WERI-Rb-1 (cell line): ENCODE measurements around the gene TLE2.

Source experiments
- DNase-seq: peaks from one replicate; pipeline ENCODE4 v3.0.0-alpha.2; 2020
- H3K27ac ChIP-seq: fragments of 250-450 bp; sonication (Bioruptor Pico); 2 replicates; pipeline ENCODE4 v1.5.1; 2020; ENCODE audit warnings: mild to moderate bottlenecking, moderate library complexity
- H3K27me3 ChIP-seq: fragments of 250-450 bp; sonication (Bioruptor Pico); 2 replicates; pipeline ENCODE4 v1.5.1; 2021; ENCODE audit warnings: mild to moderate bottlenecking, low read depth, moderate library complexity; ENCODE audit not compliant: insufficient read depth, severe bottlenecking
- H3K36me3 ChIP-seq: fragments of 250-450 bp; sonication (Bioruptor Pico); 2 replicates; pipeline ENCODE4 v1.5.1; 2020; ENCODE audit warnings: mild to moderate bottlenecking, moderate library complexity
- H3K4me3 ChIP-seq: 2 replicates; pipeline ENCODE4 v1.5.1; 2011; ENCODE audit warnings: low read depth, mild to moderate bottlenecking, control low read depth, low read length
- H3K9me3 ChIP-seq: fragments of 250-450 bp; sonication (Bioruptor Pico); 2 replicates; pipeline ENCODE4 v1.5.1; 2021; ENCODE audit warnings: mild to moderate bottlenecking, moderate library complexity; ENCODE audit not compliant: severe bottlenecking
- TF ChIP-seq, protein P1 (sequence below): IDR thresholded peaks from 2 replicates; pipeline ENCODE4 v1.5.1; 2011; ENCODE audit warnings: low read depth, mild to moderate bottlenecking, control low read depth, inconsistent platforms, low read length

TLE2 gene

GRCh38 chr19:2987797-2988196 is 41.3 kb downstream of the TLE2 start:
- Histone ChIP-seq H3K27me3 (no peaks in the 10 kb centered on the region), H3K9me3 (no peaks in the 10 kb centered on the region), H3K4me3 (no peak overlapping the region), H3K27ac (peak overlapping the region; percentile 40), H3K36me3 (no peaks in the 10 kb centered on the region)
- DNase-seq, result no peak
- TF ChIP-seq, protein P1, sequence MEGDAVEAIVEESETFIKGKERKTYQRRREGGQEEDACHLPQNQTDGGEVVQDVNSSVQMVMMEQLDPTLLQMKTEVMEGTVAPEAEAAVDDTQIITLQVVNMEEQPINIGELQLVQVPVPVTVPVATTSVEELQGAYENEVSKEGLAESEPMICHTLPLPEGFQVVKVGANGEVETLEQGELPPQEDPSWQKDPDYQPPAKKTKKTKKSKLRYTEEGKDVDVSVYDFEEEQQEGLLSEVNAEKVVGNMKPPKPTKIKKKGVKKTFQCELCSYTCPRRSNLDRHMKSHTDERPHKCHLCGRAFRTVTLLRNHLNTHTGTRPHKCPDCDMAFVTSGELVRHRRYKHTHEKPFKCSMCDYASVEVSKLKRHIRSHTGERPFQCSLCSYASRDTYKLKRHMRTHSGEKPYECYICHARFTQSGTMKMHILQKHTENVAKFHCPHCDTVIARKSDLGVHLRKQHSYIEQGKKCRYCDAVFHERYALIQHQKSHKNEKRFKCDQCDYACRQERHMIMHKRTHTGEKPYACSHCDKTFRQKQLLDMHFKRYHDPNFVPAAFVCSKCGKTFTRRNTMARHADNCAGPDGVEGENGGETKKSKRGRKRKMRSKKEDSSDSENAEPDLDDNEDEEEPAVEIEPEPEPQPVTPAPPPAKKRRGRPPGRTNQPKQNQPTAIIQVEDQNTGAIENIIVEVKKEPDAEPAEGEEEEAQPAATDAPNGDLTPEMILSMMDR, result no peak

GRCh38 chr19:2986951-2987524 is 42.0 kb downstream of the TLE2 start:
- no peaks in the 10 kb centered on the region for H3K36me3 ChIP-seq
- no peaks in the 10 kb centered on the region for H3K9me3 ChIP-seq
- H3K27ac ChIP-seq, result peak overlapping the region; percentile 49
- H3K27me3 ChIP-seq, result no peaks in the 10 kb centered on the region
- TF ChIP-seq, protein P1, result no peak
- peak; percentile 46 for DNase-seq
- no peak overlapping the region for H3K4me3 ChIP-seq

DNA sequence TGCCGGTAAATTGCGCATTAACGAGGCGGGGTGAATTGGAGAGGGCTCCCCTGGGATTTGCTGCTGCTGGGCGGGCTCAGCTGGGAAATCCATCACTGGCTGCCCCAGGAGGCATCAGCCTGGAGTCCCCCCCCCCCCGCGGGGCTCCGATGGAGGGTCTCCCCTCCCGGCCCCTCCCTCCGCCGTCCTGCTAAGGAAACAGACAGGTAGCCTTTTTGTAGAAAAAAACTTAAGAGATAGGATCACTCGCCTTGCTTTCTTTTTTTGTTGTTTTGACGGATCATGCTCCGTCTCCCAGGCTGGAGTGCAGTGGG is 44.9 kb downstream of the TLE2 start:
- no peak for DNase-seq
- TF ChIP-seq, protein P1, result no peak
- Histone ChIP-seq H3K27ac (peak overlapping the region; percentile 70), H3K4me3 (peak overlapping the region; percentile 25), H3K27me3 (no peaks in the 10 kb centered on the region), H3K36me3 (no peaks in the 10 kb centered on the region), H3K9me3 (no peaks in the 10 kb centered on the region)

GRCh38 chr19:2983351-2984214 is 45.5 kb downstream of the TLE2 start:
- DNase-seq, result peak; percentile 92
- TF ChIP-seq, protein P1, result no peak
- H3K4me3 ChIP-seq, result peak overlapping the region; percentile 25
- H3K9me3 ChIP-seq, result no peaks in the 10 kb centered on the region
- H3K27me3 ChIP-seq, result no peaks in the 10 kb centered on the region
- no peaks in the 10 kb centered on the region for H3K36me3 ChIP-seq
- H3K27ac ChIP-seq, result peak overlapping the region; percentile 70

DNA sequence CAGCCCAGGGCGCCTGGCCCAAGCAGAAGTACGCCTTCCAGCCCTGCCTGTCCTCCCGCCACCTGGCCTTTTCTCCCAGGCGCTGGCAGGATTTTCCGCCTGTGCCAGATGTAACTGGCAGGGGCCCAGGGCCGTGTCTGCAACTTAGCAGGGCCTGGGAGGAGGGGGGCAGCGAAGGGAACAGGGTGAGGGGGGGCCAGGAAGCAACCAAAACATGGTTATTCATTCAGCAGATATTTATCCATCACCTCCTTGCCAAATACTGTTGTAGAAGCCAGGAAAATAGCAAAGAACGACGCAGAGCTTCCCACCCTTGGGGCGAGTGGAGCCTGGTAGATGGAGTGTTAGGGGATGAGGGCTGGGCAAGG is 46.1 kb downstream of the TLE2 start:
- no peaks in the 10 kb centered on the region for H3K27me3 ChIP-seq
- H3K4me3 ChIP-seq, result no peak overlapping the region
- no peaks in the 10 kb centered on the region for H3K9me3 ChIP-seq
- DNase-seq, result peak; percentile 63
- H3K36me3 ChIP-seq, result no peaks in the 10 kb centered on the region
- peak overlapping the region; percentile 70 for H3K27ac ChIP-seq
- TF ChIP-seq, protein P1, result no peak
